Neural cell (in vitro differentiated cells): Measurements from ENCODE around the gene PARVB. TPM values are rescaled to one million over a fixed set of nuclear protein-coding genes. Genes with fewer than 3 reads are reported as not detected.

Source experiments
- H2AFZ ChIP-seq: fragments of 200-600, 300-800 bp; sonication (generic), shearing (Covaris generic); 2 replicates; pipeline ENCODE4 v1.6.0; 2014; ENCODE audit warnings: low read depth, mild to moderate bottlenecking, antibody characterized with exemption, low read length, moderate library complexity
- H3F3A ChIP-seq: fragments of 200-600 bp; shearing (Covaris generic); 2 replicates; pipeline ENCODE4 v1.6.1; 2016; ENCODE audit warnings: mild to moderate bottlenecking, moderate library complexity, mixed read lengths, antibody characterized with exemption, low read length; ENCODE audit not compliant: insufficient read depth, poor library complexity, severe bottlenecking
- H3K27ac ChIP-seq: fragments of 200-600, 300-800 bp; sonication (generic), shearing (Covaris generic); 2 replicates; pipeline ENCODE4 v1.5.1; 2014; ENCODE audit warnings: mild to moderate bottlenecking, low read length, moderate library complexity
- H3K27me3 ChIP-seq: fragments of 300-800, 200-600 bp; sonication (generic), shearing (Covaris generic); 2 replicates; pipeline ENCODE4 v1.6.0; 2014; ENCODE audit warnings: mild to moderate bottlenecking, low read depth, low read length, moderate library complexity; ENCODE audit not compliant: insufficient read depth
- H3K36me3 ChIP-seq: fragments of 300-800, 200-600 bp; sonication (generic), shearing (Covaris generic); 2 replicates; pipeline ENCODE4 v1.5.1; 2014; ENCODE audit warnings: mild to moderate bottlenecking, antibody characterized with exemption, low read length, moderate library complexity; ENCODE audit not compliant: insufficient read depth
- H3K4me2 ChIP-seq: fragments of 300-800, 200-600 bp; sonication (generic), shearing (Covaris generic); 2 replicates; pipeline ENCODE4 v1.6.0; 2014; ENCODE audit warnings: mild to moderate bottlenecking, low read length
- H3K4me3 ChIP-seq: fragments of 300-800, 200-600 bp; sonication (generic), shearing (Covaris generic); 2 replicates; pipeline ENCODE4 v1.5.1; 2014; ENCODE audit warnings: mild to moderate bottlenecking, low read length, moderate library complexity
- H3K79me2 ChIP-seq: fragments of 200-600 bp; shearing (Covaris generic); replicated peaks from 2 replicates; pipeline ENCODE4 v1.6.0; 2014; ENCODE audit warnings: mild to moderate bottlenecking, low read length, moderate library complexity; ENCODE audit not compliant: insufficient read depth
- H3K9ac ChIP-seq: fragments of 300-800, 200-600 bp; sonication (generic), shearing (Covaris generic); 2 replicates; pipeline ENCODE4 v1.6.1; 2016; ENCODE audit warnings: mild to moderate bottlenecking, low read length, mixed read lengths
- H3K9me2 ChIP-seq: fragments of 200-600 bp; shearing (Covaris generic); 2 replicates; pipeline ENCODE4 v1.6.1; 2016; ENCODE audit warnings: mild to moderate bottlenecking, low read length, mixed read lengths; ENCODE audit not compliant: insufficient read depth
- H3K9me3 ChIP-seq: fragments of 200-600, 300-800 bp; sonication (generic), shearing (Covaris generic); 2 replicates; pipeline ENCODE4 v1.6.1; 2016; ENCODE audit warnings: mild to moderate bottlenecking, mixed run types, low read length, moderate library complexity, mixed read lengths
- H4K20me1 ChIP-seq: fragments of 200-600 bp; shearing (Covaris generic); 2 replicates; pipeline ENCODE4 v1.6.1; 2016; ENCODE audit warnings: mild to moderate bottlenecking, mixed run types; ENCODE audit not compliant: insufficient read depth
- CTCF ChIP-seq: fragments of 450-650 bp; IDR thresholded peaks from 2 replicates; pipeline ENCODE4 v1.5.1; 2014; ENCODE audit warnings: antibody characterized with exemption, mild to moderate bottlenecking, moderate library complexity; ENCODE audit not compliant: poor library complexity, severe bottlenecking
- EP300 ChIP-seq: fragments of 450-650 bp; conservative IDR thresholded peaks from 2 replicates; pipeline ENCODE4 v1.6.1; 2014; ENCODE audit warnings: antibody characterized with exemption, mild to moderate bottlenecking, moderate library complexity; ENCODE audit not compliant: poor library complexity, severe bottlenecking
- EZH2 ChIP-seq: fragments of 200-600, 300-800 bp; shearing (Covaris generic), sonication (generic); IDR thresholded peaks from 2 replicates; pipeline ENCODE4 v1.6.1; 2014; ENCODE audit warnings: antibody characterized with exemption, low read length, borderline replicate concordance, mild to moderate bottlenecking; ENCODE audit not compliant: insufficient read depth, poor library complexity, severe bottlenecking
- MXI1 ChIP-seq: fragments of 450-650 bp; conservative IDR thresholded peaks from 2 replicates; pipeline ENCODE4 v1.6.1; 2014; ENCODE audit warnings: antibody characterized with exemption, mild to moderate bottlenecking; ENCODE audit not compliant: poor library complexity, severe bottlenecking
- POLR2AphosphoS5 ChIP-seq: IDR thresholded peaks from 2 replicates; pipeline ENCODE4 v1.6.1; 2012
- RAD21 ChIP-seq: fragments of 450-650 bp; conservative IDR thresholded peaks from 2 replicates; pipeline ENCODE4 v1.6.1; 2014; ENCODE audit warnings: antibody characterized with exemption, mild to moderate bottlenecking, moderate library complexity
- REST ChIP-seq: IDR thresholded peaks from 2 replicates; pipeline ENCODE4 v1.6.1; 2012; ENCODE audit warnings: borderline replicate concordance
- SMC3 ChIP-seq: fragments of 450-650 bp; conservative IDR thresholded peaks from 2 replicates; pipeline ENCODE4 v1.6.1; 2014; ENCODE audit warnings: antibody characterized with exemption, mild to moderate bottlenecking, moderate library complexity; ENCODE audit not compliant: poor library complexity
- TAF1 ChIP-seq: IDR thresholded peaks from 2 replicates; pipeline ENCODE4 v1.6.1; 2012; ENCODE audit warnings: low read depth
- polyA plus RNA-seq: library from polyadenylated mRNA; depleted of rRNA; stranded (reverse); fragments of >200 nt; gene quantifications from 2 replicates; pipeline ENCODE4 v1.2.3, GENCODE V29; 2014

Gene PARVB
- polyA plus RNA-seq, 1 donor from 2014 or later, result 1.2 TPM

GRCh38 chr22:44205516-44206329, 181.6 kb downstream of the PARVB start:
- Histone ChIP-seq H3K27me3 (no peaks in the 10 kb centered on the region), H3K36me3 (no peaks in the 10 kb centered on the region), H3K27ac (no peak overlapping the region), H3K4me2 (no peak overlapping the region), H3K79me2 (no peaks in the 10 kb centered on the region), H4K20me1 (no peaks in the 10 kb centered on the region), H3K9ac (no peak overlapping the region), H3K9me2 (no peaks in the 10 kb centered on the region), H3K9me3 (peaks cover 10% of the 10 kb centered on the region), H3K4me3 (no peak overlapping the region), H2AFZ (no peak overlapping the region), H3F3A (no peaks in the 10 kb centered on the region)
- TF ChIP-seq EP300 (no peak), CTCF (no peak), REST (no peak), EZH2 (no peak), MXI1 (no peak), SMC3 (no peak), RAD21 (no peak), TAF1 (no peak), POLR2AphosphoS5 (no peak)

- Histone ChIP-seq H3K9ac (no peak overlapping the region), H3K4me3 (no peak overlapping the region), H3K4me2 (no peak overlapping the region), H3K36me3 (no peaks in the 10 kb centered on the region), H3K27me3 (no peaks in the 10 kb centered on the region), H2AFZ (no peak overlapping the region), H3K27ac (no peak overlapping the region), H3K79me2 (no peaks in the 10 kb centered on the region), H3K9me3 (peaks cover 10% of the 10 kb centered on the region), H3K9me2 (no peaks in the 10 kb centered on the region), H3F3A (no peaks in the 10 kb centered on the region), H4K20me1 (no peaks in the 10 kb centered on the region)
- TF ChIP-seq CTCF (no peak), SMC3 (no peak), REST (no peak), POLR2AphosphoS5 (no peak), EZH2 (no peak), MXI1 (no peak), EP300 (no peak), RAD21 (no peak), TAF1 (no peak)
These were observed 182.2 kb downstream of the PARVB start for GRCh38 chr22:44206330-44206645.
